KOPT-K1 (cell line): ENCODE results near the gene ADCY5.

Source experiments
- H3K27ac ChIP-seq: fragments of 200-600 bp; sonication (generic); 2 replicates; pipeline ENCODE4 v1.5.1; 2016; ENCODE audit warnings: antibody characterized with exemption, mild to moderate bottlenecking, low read depth, low read length; ENCODE audit not compliant: poor library complexity, severe bottlenecking
- H3K36me3 ChIP-seq: fragments of 200-600 bp; sonication (generic); 2 replicates; pipeline ENCODE4 v1.5.1; 2017; ENCODE audit warnings: antibody characterized with exemption, mild to moderate bottlenecking, low read length, moderate library complexity; ENCODE audit not compliant: insufficient read depth
- H3K9me3 ChIP-seq: fragments of 200-600 bp; sonication (generic); 2 replicates; pipeline ENCODE4 v1.5.1; 2017; ENCODE audit warnings: antibody characterized with exemption, low read length, mild to moderate bottlenecking; ENCODE audit not compliant: insufficient read depth, poor library complexity, severe bottlenecking

ADCY5 gene

GRCh38 chr3:123283657-123284398 is 165.1 kb downstream of the ADCY5 start:
- Histone ChIP-seq H3K9me3 (no peaks in the 10 kb centered on the region), H3K27ac (no peak overlapping the region), H3K36me3 (no peaks in the 10 kb centered on the region)

- no peaks in the 10 kb centered on the region for H3K36me3 ChIP-seq
- H3K9me3 ChIP-seq: no peaks in the 10 kb centered on the region
- H3K27ac ChIP-seq: no peak overlapping the region
Observed at GRCh38 chr3:123283074-123283473, 165.8 kb downstream of the ADCY5 start.

- no peak overlapping the region for H3K27ac ChIP-seq
- no peaks in the 10 kb centered on the region for H3K9me3 ChIP-seq
- no peaks in the 10 kb centered on the region for H3K36me3 ChIP-seq
Observed at GRCh38 chr3:123282461-123282860, 166.4 kb downstream of the ADCY5 start.

GRCh38 chr3:123281929-123282328 is 167.0 kb downstream of the ADCY5 start:
- Histone ChIP-seq H3K27ac (no peak overlapping the region), H3K36me3 (no peaks in the 10 kb centered on the region), H3K9me3 (no peaks in the 10 kb centered on the region)

- no peaks in the 10 kb centered on the region for H3K9me3 ChIP-seq
- no peak overlapping the region for H3K27ac ChIP-seq
- no peaks in the 10 kb centered on the region for H3K36me3 ChIP-seq
Observed at GRCh38 chr3:123281406-123281805, 167.5 kb downstream of the ADCY5 start.

GRCh38 chr3:123279121-123279520 is 169.8 kb downstream of the ADCY5 start:
- H3K36me3 ChIP-seq: no peaks in the 10 kb centered on the region
- H3K9me3 ChIP-seq: no peaks in the 10 kb centered on the region
- no peak overlapping the region for H3K27ac ChIP-seq

GRCh38 chr3:123278446-123278845 is 170.4 kb downstream of the ADCY5 start:
- Histone ChIP-seq H3K36me3 (no peaks in the 10 kb centered on the region), H3K27ac (no peak overlapping the region), H3K9me3 (no peaks in the 10 kb centered on the region)

GRCh38 chr3:123277106-123277505 is 171.8 kb downstream of the ADCY5 start:
- Histone ChIP-seq H3K27ac (no peak overlapping the region), H3K36me3 (no peaks in the 10 kb centered on the region), H3K9me3 (no peaks in the 10 kb centered on the region)

GRCh38 chr3:123276346-123277006 is 172.4 kb downstream of the ADCY5 start:
- no peak overlapping the region for H3K27ac ChIP-seq
- peaks cover 4% of the 10 kb centered on the region; the same call in 1 of the 2 replicates for H3K36me3 ChIP-seq
- H3K9me3 ChIP-seq: no peaks in the 10 kb centered on the region

GRCh38 chr3:123275691-123276090 is 173.2 kb downstream of the ADCY5 start:
- Histone ChIP-seq H3K9me3 (no peaks in the 10 kb centered on the region), H3K36me3 (peaks cover 5% of the 10 kb centered on the region; the same call in 1 of the 2 replicates), H3K27ac (no peak overlapping the region)

- Histone ChIP-seq H3K27ac (no peak overlapping the region), H3K9me3 (no peaks in the 10 kb centered on the region), H3K36me3 (peaks cover 5% of the 10 kb centered on the region; the same call in 1 of the 2 replicates)
Observed at GRCh38 chr3:123272547-123272946, 176.3 kb downstream of the ADCY5 start.

- Histone ChIP-seq H3K36me3 (peaks cover 5% of the 10 kb centered on the region; the same call in 1 of the 2 replicates), H3K9me3 (no peaks in the 10 kb centered on the region), H3K27ac (no peak overlapping the region)
Observed at GRCh38 chr3:123271466-123272159, 177.3 kb downstream of the ADCY5 start.

- peaks cover 8% of the 10 kb centered on the region for H3K36me3 ChIP-seq
- no peaks in the 10 kb centered on the region for H3K9me3 ChIP-seq
- no peak overlapping the region for H3K27ac ChIP-seq
Observed at GRCh38 chr3:123270818-123271217, 178.1 kb downstream of the ADCY5 start.

- H3K36me3 ChIP-seq: peaks cover 20% of the 10 kb centered on the region
- H3K9me3 ChIP-seq: no peaks in the 10 kb centered on the region
- H3K27ac ChIP-seq: no peak overlapping the region
Observed at GRCh38 chr3:123267821-123268220, 181.1 kb downstream of the ADCY5 start.

- H3K36me3 ChIP-seq: peaks cover 15% of the 10 kb centered on the region
- no peaks in the 10 kb centered on the region for H3K9me3 ChIP-seq
- no peak overlapping the region for H3K27ac ChIP-seq
Observed at GRCh38 chr3:123263941-123264340, 184.9 kb downstream of the ADCY5 start.
